ENCODE results near the gene QKI.

The QKI gene

DNA sequence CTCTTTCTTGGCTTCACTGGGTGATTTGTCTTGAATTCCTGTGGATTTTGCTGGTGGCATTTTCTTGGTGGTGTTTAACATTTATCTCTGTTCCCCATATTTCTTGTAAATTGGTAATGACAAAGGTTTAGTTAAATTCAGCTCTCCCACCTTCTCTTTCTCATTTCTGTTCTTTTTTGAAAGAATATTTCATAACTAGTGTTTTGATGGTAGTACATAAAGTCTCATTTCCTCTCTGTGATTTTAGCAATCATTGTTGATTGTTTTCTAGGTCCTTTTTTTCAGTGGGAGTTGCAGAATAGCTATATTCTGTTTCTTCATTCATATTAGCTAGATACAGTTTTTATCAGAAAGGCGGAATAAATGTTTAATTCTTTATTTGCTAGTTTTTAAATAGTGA lies 73.1 kb downstream of the QKI start:
- DNase-seq (ENCODE audit: low spot score), result no peak

GRCh38 chr6:163489584-163489983 lies 75.1 kb downstream of the QKI start:
- no peak for DNase-seq (ENCODE audit: low spot score)

DNA sequence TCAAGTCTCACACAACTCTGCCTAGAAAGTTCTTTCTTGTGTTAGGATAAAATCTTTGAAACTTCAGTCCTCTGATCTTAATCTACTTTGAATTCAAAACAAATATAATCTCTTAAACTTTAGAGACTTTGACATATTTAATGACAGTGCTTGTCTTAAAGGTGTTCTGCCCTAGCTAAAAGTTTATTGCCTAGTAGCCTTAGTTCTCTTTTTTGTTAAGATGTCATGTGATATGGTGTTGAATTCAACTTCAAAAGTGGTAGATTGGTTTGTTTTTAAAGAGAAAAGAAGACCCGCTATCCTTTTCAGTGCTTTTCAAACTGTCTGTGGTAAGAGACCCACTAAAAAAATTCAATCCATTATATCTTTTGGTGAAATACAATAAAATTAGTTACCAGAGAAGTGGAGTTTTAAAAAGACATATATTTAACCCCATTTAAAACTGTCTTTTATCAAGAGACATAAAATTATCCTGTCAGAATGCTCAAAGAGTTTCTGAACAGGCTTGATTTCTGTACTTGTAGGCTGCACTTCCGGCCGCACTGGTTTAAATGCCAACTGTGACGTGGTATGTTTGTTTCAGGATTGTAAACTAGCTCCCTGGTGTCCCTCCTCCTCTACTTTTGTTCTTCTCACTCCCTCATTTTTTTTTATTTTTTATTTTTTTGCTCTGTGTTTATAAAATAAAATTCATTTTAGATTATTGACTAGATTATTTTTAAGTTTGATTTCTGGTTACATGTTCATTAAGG lies 76.5 kb downstream of the QKI start:
- no peak for DNase-seq (ENCODE audit: low spot score)

- no peak for DNase-seq (ENCODE audit: low spot score)
Observed at GRCh38 chr6:163491737-163492300, 77.3 kb downstream of the QKI start.

DNA sequence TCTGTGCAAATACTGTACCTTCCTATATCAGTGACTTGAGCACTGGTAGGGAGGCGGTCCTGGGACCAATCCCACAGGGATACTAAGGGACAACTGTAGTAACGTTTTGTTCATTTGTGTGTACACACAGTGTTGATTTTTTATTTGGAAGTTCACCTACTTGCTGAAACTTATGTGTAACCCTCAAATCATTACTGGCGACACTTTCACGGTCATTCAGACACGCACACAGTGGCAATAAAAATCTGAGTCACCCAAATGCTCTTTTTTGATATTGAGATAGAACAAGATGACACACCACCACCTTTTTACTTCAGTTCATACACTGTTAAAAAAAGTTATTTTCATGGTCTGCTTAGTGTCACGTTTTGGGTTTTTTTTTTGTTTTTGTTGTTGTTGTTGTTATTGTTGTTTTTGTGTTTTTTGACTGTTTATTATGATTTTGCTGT lies 79.8 kb downstream of the QKI start:
- no peak for DNase-seq (ENCODE audit: low spot score)

GRCh38 chr6:163496205-163496604 lies 81.7 kb downstream of the QKI start:
- no peak for DNase-seq (ENCODE audit: low spot score)

- no peak for DNase-seq (ENCODE audit: low spot score)
Observed at GRCh38 chr6:163500105-163500504, 85.6 kb downstream of the QKI start.

- no peak for DNase-seq (ENCODE audit: low spot score)
Observed at GRCh38 chr6:163501026-163501425, 86.5 kb downstream of the QKI start.

DNA sequence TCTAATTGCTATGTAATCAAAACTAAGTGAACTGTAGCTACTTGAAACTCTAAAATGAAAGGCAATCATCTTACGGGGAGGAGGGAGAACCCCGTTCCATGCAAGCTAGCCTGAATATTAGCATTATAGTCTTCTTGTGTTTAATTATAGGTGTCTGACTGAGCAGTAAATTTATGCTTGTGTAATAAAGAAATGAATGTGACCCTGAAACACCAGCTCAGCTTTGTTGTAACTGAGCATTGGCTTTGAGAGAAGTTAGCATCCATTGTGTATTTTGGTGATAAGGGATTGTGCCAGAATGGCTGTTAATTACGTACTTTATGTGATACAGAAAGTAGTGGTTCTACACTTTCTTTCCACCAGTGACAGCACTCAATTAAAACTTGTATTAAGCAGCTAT lies 86.9 kb downstream of the QKI start:
- DNase-seq (ENCODE audit: low spot score), result no peak

DNA sequence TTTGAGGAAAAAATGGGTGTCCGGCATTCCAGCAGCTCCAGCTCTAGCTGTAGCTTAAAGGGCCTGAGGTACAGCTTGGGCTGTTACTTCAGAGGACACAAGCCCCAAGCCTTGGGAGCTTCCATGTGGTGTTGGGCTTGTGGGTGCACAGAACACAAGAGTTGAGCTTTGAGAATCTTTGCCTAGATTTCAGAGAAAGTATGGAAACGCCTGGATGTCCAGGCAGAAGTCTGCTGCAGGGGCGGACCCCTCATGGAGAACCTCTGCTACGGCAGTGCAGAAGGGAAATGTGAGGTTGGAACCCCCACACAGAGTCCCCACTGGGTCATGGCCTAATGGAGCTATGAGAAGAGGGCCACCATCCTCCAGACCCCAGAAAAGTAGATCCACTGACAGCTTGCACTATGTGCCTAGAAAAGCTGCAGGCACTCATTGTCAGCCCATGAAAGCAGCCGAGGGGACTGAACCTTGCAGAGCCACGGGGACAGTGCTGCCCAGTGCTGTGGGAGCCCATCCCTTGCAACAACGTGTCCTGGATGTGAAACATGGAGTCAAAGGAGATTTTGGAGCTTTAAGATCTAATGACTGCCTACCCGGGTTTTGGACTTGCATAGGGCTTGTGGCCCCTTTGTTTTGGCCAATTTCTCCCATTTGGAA lies 90.6 kb downstream of the QKI start:
- no peak for DNase-seq (ENCODE audit: low spot score)

DNA sequence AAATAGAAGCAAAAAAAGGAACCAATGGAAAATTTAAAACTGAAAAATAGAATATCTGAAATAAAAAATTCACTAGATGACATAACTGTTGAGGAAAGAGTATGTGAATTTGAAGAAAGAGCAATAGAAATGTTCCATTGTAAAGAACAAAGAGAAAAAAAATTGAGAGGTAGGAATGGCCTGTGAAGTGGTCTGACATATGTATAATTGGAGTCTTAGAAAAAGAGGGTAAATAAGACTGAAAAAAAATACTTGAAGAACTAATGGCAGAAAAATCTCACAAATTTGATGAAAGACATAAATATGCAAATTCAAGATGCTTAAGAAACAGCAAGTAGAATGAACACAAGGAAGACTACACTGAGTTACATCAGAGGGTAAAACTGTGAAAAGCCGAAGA lies 93.4 kb downstream of the QKI start:
- DNase-seq (ENCODE audit: low spot score), result no peak

DNA sequence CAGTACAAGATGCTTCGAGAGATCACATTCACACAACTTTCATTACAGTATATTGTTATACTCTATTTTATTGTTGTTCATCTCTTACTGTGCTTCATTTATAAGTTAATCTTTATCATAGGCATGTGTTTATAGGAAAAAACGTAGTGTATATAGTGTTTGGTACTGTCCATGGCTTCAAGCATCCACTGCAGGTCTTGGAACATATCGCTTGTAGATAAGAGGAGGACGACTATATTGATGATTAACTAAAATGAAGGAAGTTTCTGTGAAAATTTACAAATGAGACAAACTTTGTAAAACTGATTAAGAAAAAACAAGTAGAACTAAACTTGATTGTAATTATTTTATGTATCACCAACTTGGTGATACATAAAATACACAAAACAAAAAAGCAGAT lies 98.5 kb downstream of the QKI start:
- no peak for DNase-seq (ENCODE audit: low spot score)

GRCh38 chr6:163513570-163514166 lies 99.2 kb downstream of the QKI start:
- no peak for DNase-seq (ENCODE audit: low spot score)

- no peak for DNase-seq (ENCODE audit: low spot score)
Observed at GRCh38 chr6:163516908-163517307, 102.4 kb downstream of the QKI start.

DNA sequence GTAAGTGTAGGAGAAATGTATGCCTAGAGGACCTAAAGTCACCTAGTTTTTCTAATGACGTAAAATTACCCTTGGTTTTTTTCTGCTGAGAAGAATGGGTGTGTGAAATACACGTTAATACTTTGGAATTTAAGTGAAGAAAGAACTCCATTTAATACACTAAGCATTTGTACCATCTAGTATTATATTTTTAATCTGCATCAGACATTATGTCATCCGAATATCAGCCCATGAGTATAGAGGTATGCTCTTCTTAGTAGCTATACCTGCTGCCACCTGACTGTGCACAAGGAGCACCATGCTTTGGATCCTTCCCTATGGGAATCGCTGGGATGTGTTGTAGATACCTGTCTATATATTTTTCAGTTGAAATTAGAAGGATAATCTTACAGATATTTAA lies 106.4 kb downstream of the QKI start:
- no peak for DNase-seq (ENCODE audit: low spot score)

DNA sequence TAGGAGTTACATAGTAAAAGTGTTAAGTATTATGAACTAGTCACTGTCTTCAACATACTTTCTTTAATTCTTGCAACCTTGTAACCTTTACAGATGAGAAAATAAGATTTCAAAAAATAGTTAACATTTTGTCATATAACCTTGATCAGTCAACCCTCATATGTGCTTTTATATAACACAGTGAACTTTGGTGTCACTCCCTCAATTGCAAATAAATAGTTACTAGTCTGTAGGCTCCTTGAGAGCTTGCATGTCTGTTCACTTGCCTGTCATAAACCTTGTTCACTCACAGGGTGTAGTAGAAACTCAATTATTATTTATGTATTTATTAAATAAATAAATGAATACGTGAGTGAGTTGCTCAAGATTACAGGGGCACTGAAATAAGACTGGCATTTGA lies 107.5 kb downstream of the QKI start:
- no peak for DNase-seq (ENCODE audit: low spot score)

- DNase-seq (ENCODE audit: low spot score), result no peak
Observed at GRCh38 chr6:163525926-163526325, 111.4 kb downstream of the QKI start.

DNA sequence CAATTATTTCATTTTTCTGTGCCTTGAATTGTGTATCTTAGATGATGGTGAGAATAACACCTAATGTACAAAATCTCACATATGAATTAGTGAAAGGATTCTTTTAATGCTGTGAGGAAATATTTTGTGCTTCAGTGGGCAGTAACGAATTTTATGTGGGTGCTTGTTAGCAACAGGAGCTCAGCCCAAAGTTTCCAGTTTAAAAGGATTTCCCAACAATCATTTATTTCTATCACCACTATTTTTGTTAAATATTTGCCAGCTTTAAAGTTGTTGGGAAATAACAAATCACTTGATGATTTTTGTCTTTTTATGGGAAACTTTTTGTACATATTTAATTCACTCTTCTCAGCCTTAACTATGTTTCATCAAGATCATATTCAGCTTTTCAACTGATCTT lies 111.8 kb downstream of the QKI start:
- DNase-seq (ENCODE audit: low spot score), result no peak

- no peak for DNase-seq (ENCODE audit: low spot score)
Observed at GRCh38 chr6:163527291-163527690, 112.8 kb downstream of the QKI start.

DNA sequence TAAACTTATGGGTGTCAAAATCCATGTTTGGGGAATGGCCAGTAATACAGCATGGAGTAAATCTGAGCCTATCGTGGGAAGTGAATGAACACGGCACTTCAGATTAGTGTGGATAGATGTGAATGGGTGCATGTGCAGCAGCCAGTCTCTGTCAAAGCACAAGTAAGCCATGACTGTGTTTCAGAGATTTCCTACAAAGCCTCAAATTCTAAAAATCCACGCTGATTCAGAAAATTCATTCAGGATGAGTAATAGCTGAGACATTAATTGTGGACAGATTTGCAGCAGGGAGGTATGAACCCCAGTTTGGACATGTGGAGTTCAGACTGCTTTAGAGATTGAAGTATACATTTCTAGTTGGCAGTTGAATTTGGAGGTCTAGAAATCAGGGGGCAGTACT lies 115.1 kb downstream of the QKI start:
- DNase-seq (ENCODE audit: low spot score), result no peak

GRCh38 chr6:163530406-163530805 lies 115.9 kb downstream of the QKI start:
- no peak for DNase-seq (ENCODE audit: low spot score)

DNA sequence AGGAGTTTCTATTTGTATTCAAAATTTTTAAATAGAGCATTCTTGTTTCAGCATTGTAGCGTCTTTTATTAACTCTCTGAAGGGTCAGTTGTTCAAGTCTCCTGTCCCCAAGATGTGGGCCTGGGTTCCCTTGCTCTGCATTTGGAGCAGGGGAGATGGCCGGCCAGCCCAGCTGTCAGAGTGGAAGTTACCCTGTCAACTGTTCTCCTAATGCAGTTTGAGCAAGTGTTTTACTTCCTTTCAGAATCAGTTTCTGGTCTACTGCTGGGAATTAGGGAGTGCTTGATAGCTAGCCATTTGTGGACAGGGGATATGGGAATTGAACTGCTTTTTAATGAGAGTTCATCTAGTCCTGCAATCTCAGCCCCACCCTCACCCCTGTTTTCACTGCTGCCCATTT lies 116.6 kb downstream of the QKI start:
- DNase-seq (ENCODE audit: low spot score), result no peak

DNA sequence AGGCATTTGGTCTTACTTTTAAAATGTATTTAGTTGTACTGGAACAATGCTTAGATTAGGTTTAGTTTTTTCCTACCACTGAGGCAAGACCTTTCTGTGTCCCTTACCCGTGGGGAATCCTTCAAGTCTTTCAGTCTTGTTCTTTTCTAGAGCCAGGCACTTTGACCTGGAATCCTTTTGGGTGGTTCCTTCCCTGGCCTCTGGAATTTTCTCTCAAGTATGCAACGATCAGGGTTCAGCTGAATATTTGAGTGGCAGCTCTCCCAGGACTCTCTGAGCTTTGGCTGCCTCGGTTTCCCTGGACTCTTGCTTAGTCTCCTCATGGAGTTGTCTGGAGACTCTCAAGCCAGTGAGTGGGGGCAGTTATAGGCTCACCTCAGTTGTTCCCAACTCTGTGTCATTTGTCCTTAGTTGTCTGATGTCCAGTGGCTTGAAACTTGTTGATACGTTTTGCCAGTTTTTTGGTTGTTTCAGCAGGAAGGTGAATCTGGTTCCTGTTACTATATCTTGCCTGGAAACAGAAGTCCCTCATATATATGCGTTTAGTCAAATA lies 118.1 kb downstream of the QKI start:
- no peak for DNase-seq (ENCODE audit: low spot score)

Measured in CD4-positive, alpha-beta T cell treated with Interleukin-2 at 100 ng/mL for 4 hours (primary cell).